ENCODE measurements around the gene COMMD6.

DNA sequence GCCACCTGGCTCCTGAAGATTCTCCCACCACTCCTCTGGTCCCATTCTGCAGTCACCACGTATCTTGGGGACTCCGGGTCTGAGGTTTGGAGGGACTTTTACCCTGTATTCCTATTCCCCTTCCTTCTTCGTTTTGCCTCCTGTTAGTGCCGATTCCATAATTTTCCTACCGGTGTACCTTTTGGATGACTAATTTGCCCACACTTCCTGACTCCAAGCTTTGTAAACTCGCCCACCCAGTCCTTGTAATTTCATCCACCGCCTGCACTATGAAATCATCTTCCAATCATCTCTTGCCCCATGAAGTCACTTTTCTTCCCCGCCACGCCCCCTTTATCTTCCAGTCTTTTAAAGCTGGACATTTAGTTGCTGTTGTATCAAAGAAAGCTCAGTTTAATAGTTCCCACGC lies 12.5 kb upstream of the COMMD6 start:
- no peak for TF ChIP-seq EZH2phosphoT487 (IDR thresholded peaks at IDR 0.05; ENCODE audit: insufficient read depth, low read depth)
- TF ChIP-seq EZH2 (IDR thresholded peaks at IDR 0.05; ENCODE audit: insufficient read depth, poor library complexity, severe bottlenecking): no peak
